Measurements from ENCODE around the gene STK11.

- no peak for TF ChIP-seq POLR2A (IDR thresholded peaks at IDR 0.05)
- TF ChIP-seq, protein P1, sequence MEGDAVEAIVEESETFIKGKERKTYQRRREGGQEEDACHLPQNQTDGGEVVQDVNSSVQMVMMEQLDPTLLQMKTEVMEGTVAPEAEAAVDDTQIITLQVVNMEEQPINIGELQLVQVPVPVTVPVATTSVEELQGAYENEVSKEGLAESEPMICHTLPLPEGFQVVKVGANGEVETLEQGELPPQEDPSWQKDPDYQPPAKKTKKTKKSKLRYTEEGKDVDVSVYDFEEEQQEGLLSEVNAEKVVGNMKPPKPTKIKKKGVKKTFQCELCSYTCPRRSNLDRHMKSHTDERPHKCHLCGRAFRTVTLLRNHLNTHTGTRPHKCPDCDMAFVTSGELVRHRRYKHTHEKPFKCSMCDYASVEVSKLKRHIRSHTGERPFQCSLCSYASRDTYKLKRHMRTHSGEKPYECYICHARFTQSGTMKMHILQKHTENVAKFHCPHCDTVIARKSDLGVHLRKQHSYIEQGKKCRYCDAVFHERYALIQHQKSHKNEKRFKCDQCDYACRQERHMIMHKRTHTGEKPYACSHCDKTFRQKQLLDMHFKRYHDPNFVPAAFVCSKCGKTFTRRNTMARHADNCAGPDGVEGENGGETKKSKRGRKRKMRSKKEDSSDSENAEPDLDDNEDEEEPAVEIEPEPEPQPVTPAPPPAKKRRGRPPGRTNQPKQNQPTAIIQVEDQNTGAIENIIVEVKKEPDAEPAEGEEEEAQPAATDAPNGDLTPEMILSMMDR (IDR thresholded peaks at IDR 0.05): no peak
These were observed 47.4 kb downstream of the STK11 start for GRCh38 chr19:1252821-1253513.

Measured in testis (tissue), 2 donors.